Cardiac muscle cell (in vitro differentiated cells and primary cell): ENCODE data around the gene DPP10. TPM values are rescaled to one million over a fixed set of nuclear protein-coding genes. Genes with fewer than 3 reads are reported as not detected.

Experiments used
- DNase-seq, 2 donors: peaks; one replicate each; pipeline versions ENCODE4 v3.0.0 to v3.0.0-alpha.2; 2010 to 2017; ENCODE audit warnings: low read depth in 1 of 2, low spot score in 1 of 2
- H3K27ac ChIP-seq: fragments of 200-600 bp; sonication (generic); 2 replicates; pipeline ENCODE4 v1.5.1; 2016
- H3K27me3 ChIP-seq: fragments of 200-600 bp; sonication (generic); 2 replicates; pipeline ENCODE4 v1.6.0; 2016; ENCODE audit warnings: control low read depth
- H3K36me3 ChIP-seq: fragments of 200-600 bp; sonication (generic); 2 replicates; pipeline ENCODE4 v1.5.1; 2016; ENCODE audit warnings: control low read depth
- H3K4me1 ChIP-seq: fragments of 200-600 bp; sonication (generic); 2 replicates; pipeline ENCODE4 v1.8.1; 2017; ENCODE audit warnings: low read depth, mild to moderate bottlenecking, mixed run types
- H3K4me3 ChIP-seq: fragments of 200-600 bp; sonication (generic); 2 replicates; pipeline ENCODE4 v1.5.1; 2016; ENCODE audit warnings: mild to moderate bottlenecking
- H3K9me3 ChIP-seq: fragments of 200-600 bp; sonication (generic); 2 replicates; pipeline ENCODE4 v1.5.1; 2017; ENCODE audit warnings: low read depth, mild to moderate bottlenecking, control low read depth
- CTCF ChIP-seq: IDR thresholded peaks from 2 replicates; pipeline ENCODE4 v1.5.1; 2012; ENCODE audit warnings: low read depth, mild to moderate bottlenecking, low read length
- polyA plus RNA-seq: library from polyadenylated mRNA; unstranded; fragments of >200 nt; fragmentation: Nextera tagmentation; extraction: Ambion mirVana; gene quantifications from 2 replicates; pipeline ENCODE4 v1.2.1, GENCODE V29; 2016
- total RNA-seq: library from RNA; depleted of rRNA; stranded (reverse); fragments of >200 nt; gene quantifications from 2 replicates; pipeline ENCODE4 v1.2.3, GENCODE V29; 2016

Gene DPP10
- total and polyA plus RNA-seq, 2 experiments from 2014 or later, result 1.1 to 1.4 TPM

GRCh38 chr2:114543236-114543766 is 100.9 kb downstream of the DPP10 start:
- Histone ChIP-seq H3K9me3 (no peaks in the 10 kb centered on the region), H3K36me3 (no peaks in the 10 kb centered on the region), H3K27ac (no peak overlapping the region), H3K4me3 (no peak overlapping the region), H3K27me3 (no peaks in the 10 kb centered on the region), H3K4me1 (peaks cover 7% of the 10 kb centered on the region)
- TF ChIP-seq CTCF, result peak; percentile 52
- DNase-seq, result peak; percentile 14 to 91

- Histone ChIP-seq H3K9me3 (no peaks in the 10 kb centered on the region), H3K4me1 (peaks cover 7% of the 10 kb centered on the region), H3K36me3 (no peaks in the 10 kb centered on the region), H3K27me3 (no peaks in the 10 kb centered on the region), H3K27ac (no peak overlapping the region), H3K4me3 (no peak overlapping the region)
- DNase-seq, result no peak
- no peak for TF ChIP-seq CTCF
Measured at GRCh38 chr2:114545052-114545451, 102.6 kb downstream of the DPP10 start.

GRCh38 chr2:114546531-114546930 is 104.1 kb downstream of the DPP10 start:
- Histone ChIP-seq H3K4me1 (peaks cover 7% of the 10 kb centered on the region), H3K4me3 (no peak overlapping the region), H3K9me3 (no peaks in the 10 kb centered on the region), H3K27me3 (no peaks in the 10 kb centered on the region), H3K27ac (no peak overlapping the region), H3K36me3 (no peaks in the 10 kb centered on the region)
- no peak for DNase-seq
- no peak for TF ChIP-seq CTCF

- Histone ChIP-seq H3K4me1 (peaks cover 7% of the 10 kb centered on the region), H3K27me3 (no peaks in the 10 kb centered on the region), H3K9me3 (no peaks in the 10 kb centered on the region), H3K36me3 (no peaks in the 10 kb centered on the region), H3K4me3 (no peak overlapping the region), H3K27ac (no peak overlapping the region)
- DNase-seq, result no peak
- no peak for TF ChIP-seq CTCF
Measured at GRCh38 chr2:114548151-114548550, 105.7 kb downstream of the DPP10 start.

- Histone ChIP-seq H3K4me1 (no peaks in the 10 kb centered on the region), H3K4me3 (no peak overlapping the region), H3K36me3 (no peaks in the 10 kb centered on the region), H3K27me3 (peaks cover 6% of the 10 kb centered on the region), H3K9me3 (no peaks in the 10 kb centered on the region), H3K27ac (no peak overlapping the region)
- no peak for TF ChIP-seq CTCF
- no peak for DNase-seq
Measured at GRCh38 chr2:114550364-114550763, 107.9 kb downstream of the DPP10 start.
